GM23338 (cell line): ENCODE data around the gene LPP. TPM values are rescaled to one million over a fixed set of nuclear protein-coding genes. Genes with fewer than 3 reads are reported as not detected.

Source experiments
- ATAC-seq: fragments of 200-7000 bp; cut with Tn5 transposase; 3 replicates; pipeline ENCODE4 v1.9.1; 2020
- DNase-seq: peaks from one replicate; pipeline ENCODE4 v3.0.0-alpha.2; 2015; ENCODE audit warnings: low spot score
- H2AFZ ChIP-seq: fragments of 200-600 bp; sonication (generic); 2 replicates; pipeline ENCODE4 v1.8.0; 2016; ENCODE audit warnings: antibody characterized with exemption, mild to moderate bottlenecking, moderate library complexity
- H3F3A ChIP-seq: fragments of 200-600 bp; sonication (generic); replicated peaks from 2 replicates; pipeline ENCODE4 v1.8.0; 2017; ENCODE audit warnings: antibody characterized with exemption, mixed run types, low read depth
- H3K27ac ChIP-seq: fragments of 200-600 bp; sonication (generic); 2 replicates; pipeline ENCODE4 v1.6.1; 2016; ENCODE audit warnings: low read depth
- H3K27me3 ChIP-seq: fragments of 200-600 bp; sonication (generic); 2 replicates; pipeline ENCODE4 v1.8.0; 2016; ENCODE audit warnings: mild to moderate bottlenecking, mixed run types, moderate library complexity; ENCODE audit not compliant: insufficient read depth
- H3K36me3 ChIP-seq: fragments of 200-600 bp; sonication (generic); 2 replicates; pipeline ENCODE4 v1.8.0; 2016; ENCODE audit warnings: mild to moderate bottlenecking; ENCODE audit not compliant: insufficient read depth
- H3K4me1 ChIP-seq: fragments of 200-600 bp; sonication (generic); 2 replicates; pipeline ENCODE4 v1.8.0; 2016; ENCODE audit warnings: mild to moderate bottlenecking, moderate library complexity; ENCODE audit not compliant: insufficient read depth
- H3K4me2 ChIP-seq: fragments of 200-600 bp; sonication (generic); 2 replicates; pipeline ENCODE4 v1.7.1; 2017; ENCODE audit warnings: mixed run types
- H3K4me3 ChIP-seq: fragments of 200-600 bp; sonication (generic); 2 replicates; pipeline ENCODE4 v1.6.1; 2016; ENCODE audit warnings: mixed run types
- H3K79me2 ChIP-seq: fragments of 200-600 bp; sonication (generic); replicated peaks from 2 replicates; pipeline ENCODE4 v1.8.0; 2017; ENCODE audit warnings: mild to moderate bottlenecking; ENCODE audit not compliant: insufficient read depth
- H3K9me2 ChIP-seq: fragments of 200-600 bp; sonication (generic); 2 replicates; pipeline ENCODE4 v1.8.0; 2017; ENCODE audit not compliant: insufficient read depth
- H4K20me1 ChIP-seq: fragments of 200-600 bp; sonication (generic); replicated peaks from 2 replicates; pipeline ENCODE4 v1.8.0; 2017; ENCODE audit warnings: mild to moderate bottlenecking; ENCODE audit not compliant: insufficient read depth
- H3K27ac Mint-ChIP-seq: 2 replicates; pipeline ENCODE4 v1.8.0; 2020; ENCODE audit warnings: inconsistent platforms, mild to moderate bottlenecking, moderate library complexity, mixed read lengths
- H3K27me3 Mint-ChIP-seq: 3 replicates; pipeline ENCODE4 v1.8.0; 2022; ENCODE audit warnings: low read depth, mild to moderate bottlenecking, moderate library complexity, mixed read lengths, inconsistent platforms; ENCODE audit not compliant: insufficient read depth, poor library complexity
- H3K36me3 Mint-ChIP-seq: 3 replicates; pipeline ENCODE4 v1.8.0; 2021; ENCODE audit warnings: low read depth, mild to moderate bottlenecking, inconsistent platforms, moderate library complexity, mixed read lengths
- H3K4me1 Mint-ChIP-seq: 3 replicates; pipeline ENCODE4 v1.8.0; 2020; ENCODE audit warnings: mild to moderate bottlenecking, inconsistent platforms, mixed read lengths
- H3K4me3 Mint-ChIP-seq: 3 replicates; pipeline ENCODE4 v1.8.0; 2021; ENCODE audit warnings: moderate library complexity, mild to moderate bottlenecking, inconsistent platforms, mixed read lengths
- H3K9me3 Mint-ChIP-seq: 3 replicates; pipeline ENCODE4 v1.8.0; 2020; ENCODE audit warnings: moderate library complexity, mild to moderate bottlenecking, inconsistent platforms, mixed read lengths
- EZH2 ChIP-seq: fragments of 200-600 bp; sonication (generic); IDR thresholded peaks from one replicate; pipeline ENCODE4 v1.8.0; 2017; ENCODE audit warnings: antibody characterized with exemption, mild to moderate bottlenecking, low read depth; ENCODE audit not compliant: unreplicated experiment
- EZH2phosphoT487 ChIP-seq: fragments of 200-600 bp; sonication (generic); IDR thresholded peaks from one replicate; pipeline ENCODE4 v1.8.1; 2018; ENCODE audit warnings: antibody characterized with exemption; ENCODE audit not compliant: unreplicated experiment
- JUNB ChIP-seq: IDR thresholded peaks from one replicate; pipeline ENCODE4 v1.6.1; 2016; ENCODE audit warnings: antibody characterized with exemption; ENCODE audit not compliant: unreplicated experiment
- NANOG ChIP-seq: IDR thresholded peaks from 2 replicates; pipeline ENCODE4 v1.6.1; 2016; ENCODE audit warnings: antibody characterized with exemption, borderline replicate concordance
- POLR2AphosphoS5 ChIP-seq: IDR thresholded peaks from 2 replicates; pipeline ENCODE4 v1.6.1; 2016; ENCODE audit warnings: antibody characterized with exemption, low read depth
- polyA plus RNA-seq: library from polyadenylated mRNA; unstranded; fragments of >200 nt; fragmentation: Nextera tagmentation; extraction: Ambion mirVana; gene quantifications from 2 replicates; pipeline ENCODE4 v1.2.1, GENCODE V29; 2016
- total RNA-seq: library from RNA; depleted of rRNA; stranded (reverse); fragments of >200 nt; shearing (Covaris generic); gene quantifications from 2 replicates; pipeline ENCODE4 v1.2.3, GENCODE V29; 2014
- TF ChIP-seq, protein P1 (sequence below), 2 experiments: fragments of 200-600 bp in 1 of 2; sonication (generic) in 1 of 2; conservative IDR thresholded peaks; 2 replicates each; pipeline versions ENCODE4 v1.5.1 to v1.6.1; 2016 to 2017; ENCODE audit warnings: antibody characterized with exemption in 2 of 2, low read depth in 2 of 2, mild to moderate bottlenecking in 2 of 2, moderate library complexity in 1 of 2
- TF ChIP-seq, protein P2 (sequence below): IDR thresholded peaks from one replicate; pipeline ENCODE4 v1.6.1; 2018; ENCODE audit warnings: antibody characterized with exemption; ENCODE audit not compliant: unreplicated experiment

Gene LPP
- total and polyA plus RNA-seq, 2 experiments from 2014 or later = 23.0 to 35.2 TPM

DNA sequence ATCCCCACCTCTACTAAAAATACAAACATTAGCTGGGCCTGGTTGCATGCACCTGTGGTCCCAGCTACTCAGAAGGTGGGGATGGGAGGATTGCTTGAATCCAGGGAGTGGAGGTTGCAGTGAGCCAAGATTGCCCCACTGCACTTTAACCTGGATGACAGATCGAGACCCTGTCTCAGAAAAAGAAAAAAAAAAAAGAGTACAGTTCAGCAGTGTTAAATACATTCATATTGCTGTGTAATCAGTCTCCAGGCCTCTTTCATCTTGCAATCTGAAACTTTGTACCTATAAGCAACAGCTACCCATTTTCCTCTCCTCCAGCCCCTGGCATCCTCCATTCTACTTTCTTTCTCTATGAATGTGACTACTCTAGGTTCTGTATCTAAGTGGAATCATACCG lies 61.2 kb downstream of the LPP start:
- Mint-ChIP-seq H3K27ac (0 out of 2 replicates have a peak overlapping the region, but pooled peaks have one; percentile 22), H3K4me3 (no peak overlapping the region), H3K36me3 (peaks cover 4% of the 10 kb centered on the region; the same call in 1 of the 3 replicates), H3K9me3 (no peaks in the 10 kb centered on the region), H3K4me1 (peaks cover 39% of the 10 kb centered on the region), H3K27me3 (peaks cover 5% of the 10 kb centered on the region)
- peaks cover 30% of the 10 kb centered on the region for H3K79me2 ChIP-seq
- no peak overlapping the region for H3K4me2 ChIP-seq
- no peaks in the 10 kb centered on the region for H4K20me1 ChIP-seq
- H3K27ac ChIP-seq = no peak overlapping the region
- no peaks in the 10 kb centered on the region for H3K27me3 ChIP-seq
- H3K9me2 ChIP-seq = peaks cover 7% of the 10 kb centered on the region; the same call in 1 of the 2 replicates
- peaks cover 3% of the 10 kb centered on the region; the same call in 1 of the 2 replicates for H3K4me1 ChIP-seq
- no peak for ATAC-seq
- H3K36me3 ChIP-seq = no peaks in the 10 kb centered on the region
- DNase-seq = no peak
- H3K4me3 ChIP-seq = no peak overlapping the region
- TF ChIP-seq NANOG (no peak), POLR2AphosphoS5 (no peak)
- no peak overlapping the region for H2AFZ ChIP-seq
- H3F3A ChIP-seq = no peaks in the 10 kb centered on the region

DNA sequence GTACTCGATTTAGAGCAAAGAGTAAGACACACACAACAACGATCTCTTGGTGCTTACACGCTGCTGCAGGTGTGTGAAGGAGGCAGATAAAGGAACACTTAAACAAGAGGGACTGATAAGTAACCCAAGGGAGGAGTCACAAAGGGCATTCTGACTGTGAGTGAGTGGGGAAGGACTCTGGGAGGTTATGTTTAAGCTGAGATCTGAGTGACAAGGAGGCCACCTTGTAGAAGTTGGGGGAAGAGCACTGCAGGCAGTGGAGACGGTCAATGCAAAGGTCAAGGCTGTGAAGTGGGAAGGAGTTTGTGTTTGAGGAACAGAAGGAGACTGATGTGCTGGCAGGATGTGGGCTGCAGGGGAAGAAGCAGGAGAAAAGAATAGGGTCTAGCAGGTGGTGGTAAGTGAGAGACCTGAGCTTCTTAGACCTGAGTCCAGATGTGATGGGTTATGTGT lies 63.1 kb downstream of the LPP start:
- no peaks in the 10 kb centered on the region for H4K20me1 ChIP-seq
- H3K36me3 Mint-ChIP-seq = peaks cover 4% of the 10 kb centered on the region; the same call in 2 of the 3 replicates
- H3K4me3 ChIP-seq = no peak overlapping the region
- peak overlapping the region; percentile 36; the same call in 1 of the 2 replicates for H3K27ac Mint-ChIP-seq
- peaks cover 9% of the 10 kb centered on the region for H3K9me2 ChIP-seq
- no peaks in the 10 kb centered on the region for H3K9me3 Mint-ChIP-seq
- H3F3A ChIP-seq = no peaks in the 10 kb centered on the region
- TF ChIP-seq JUNB = no peak
- TF ChIP-seq, protein P1, sequence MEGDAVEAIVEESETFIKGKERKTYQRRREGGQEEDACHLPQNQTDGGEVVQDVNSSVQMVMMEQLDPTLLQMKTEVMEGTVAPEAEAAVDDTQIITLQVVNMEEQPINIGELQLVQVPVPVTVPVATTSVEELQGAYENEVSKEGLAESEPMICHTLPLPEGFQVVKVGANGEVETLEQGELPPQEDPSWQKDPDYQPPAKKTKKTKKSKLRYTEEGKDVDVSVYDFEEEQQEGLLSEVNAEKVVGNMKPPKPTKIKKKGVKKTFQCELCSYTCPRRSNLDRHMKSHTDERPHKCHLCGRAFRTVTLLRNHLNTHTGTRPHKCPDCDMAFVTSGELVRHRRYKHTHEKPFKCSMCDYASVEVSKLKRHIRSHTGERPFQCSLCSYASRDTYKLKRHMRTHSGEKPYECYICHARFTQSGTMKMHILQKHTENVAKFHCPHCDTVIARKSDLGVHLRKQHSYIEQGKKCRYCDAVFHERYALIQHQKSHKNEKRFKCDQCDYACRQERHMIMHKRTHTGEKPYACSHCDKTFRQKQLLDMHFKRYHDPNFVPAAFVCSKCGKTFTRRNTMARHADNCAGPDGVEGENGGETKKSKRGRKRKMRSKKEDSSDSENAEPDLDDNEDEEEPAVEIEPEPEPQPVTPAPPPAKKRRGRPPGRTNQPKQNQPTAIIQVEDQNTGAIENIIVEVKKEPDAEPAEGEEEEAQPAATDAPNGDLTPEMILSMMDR (conservative IDR thresholded peaks at IDR 0.05; ENCODE audit: low read depth in 2 of 2) = no peak
- TF ChIP-seq EZH2phosphoT487 = no peak
- TF ChIP-seq, protein P2, sequence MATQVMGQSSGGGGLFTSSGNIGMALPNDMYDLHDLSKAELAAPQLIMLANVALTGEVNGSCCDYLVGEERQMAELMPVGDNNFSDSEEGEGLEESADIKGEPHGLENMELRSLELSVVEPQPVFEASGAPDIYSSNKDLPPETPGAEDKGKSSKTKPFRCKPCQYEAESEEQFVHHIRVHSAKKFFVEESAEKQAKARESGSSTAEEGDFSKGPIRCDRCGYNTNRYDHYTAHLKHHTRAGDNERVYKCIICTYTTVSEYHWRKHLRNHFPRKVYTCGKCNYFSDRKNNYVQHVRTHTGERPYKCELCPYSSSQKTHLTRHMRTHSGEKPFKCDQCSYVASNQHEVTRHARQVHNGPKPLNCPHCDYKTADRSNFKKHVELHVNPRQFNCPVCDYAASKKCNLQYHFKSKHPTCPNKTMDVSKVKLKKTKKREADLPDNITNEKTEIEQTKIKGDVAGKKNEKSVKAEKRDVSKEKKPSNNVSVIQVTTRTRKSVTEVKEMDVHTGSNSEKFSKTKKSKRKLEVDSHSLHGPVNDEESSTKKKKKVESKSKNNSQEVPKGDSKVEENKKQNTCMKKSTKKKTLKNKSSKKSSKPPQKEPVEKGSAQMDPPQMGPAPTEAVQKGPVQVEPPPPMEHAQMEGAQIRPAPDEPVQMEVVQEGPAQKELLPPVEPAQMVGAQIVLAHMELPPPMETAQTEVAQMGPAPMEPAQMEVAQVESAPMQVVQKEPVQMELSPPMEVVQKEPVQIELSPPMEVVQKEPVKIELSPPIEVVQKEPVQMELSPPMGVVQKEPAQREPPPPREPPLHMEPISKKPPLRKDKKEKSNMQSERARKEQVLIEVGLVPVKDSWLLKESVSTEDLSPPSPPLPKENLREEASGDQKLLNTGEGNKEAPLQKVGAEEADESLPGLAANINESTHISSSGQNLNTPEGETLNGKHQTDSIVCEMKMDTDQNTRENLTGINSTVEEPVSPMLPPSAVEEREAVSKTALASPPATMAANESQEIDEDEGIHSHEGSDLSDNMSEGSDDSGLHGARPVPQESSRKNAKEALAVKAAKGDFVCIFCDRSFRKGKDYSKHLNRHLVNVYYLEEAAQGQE = no peak
- TF ChIP-seq EZH2 = no peak
- H3K27me3 Mint-ChIP-seq = peaks cover 3% of the 10 kb centered on the region
- H3K79me2 ChIP-seq = peaks cover 23% of the 10 kb centered on the region
- H3K4me1 ChIP-seq = peaks cover 3% of the 10 kb centered on the region; the same call in 1 of the 2 replicates
- no peaks in the 10 kb centered on the region for H3K27me3 ChIP-seq
- H2AFZ ChIP-seq = no peak overlapping the region
- ATAC-seq (no peak), DNase-seq (no peak)
- no peak overlapping the region for H3K4me3 Mint-ChIP-seq
- H3K27ac ChIP-seq = no peak overlapping the region
- no peaks in the 10 kb centered on the region for H3K36me3 ChIP-seq
- H3K4me1 Mint-ChIP-seq = peaks cover 35% of the 10 kb centered on the region
- H3K4me2 ChIP-seq = no peak overlapping the region
